Panc1 (cell line): ENCODE measurements around the gene VTI1A.

Source experiments
- CTCF ChIP-seq: fragments of 450-650 bp; IDR thresholded peaks from 2 replicates; pipeline ENCODE4 v1.5.1; 2017; ENCODE audit warnings: mild to moderate bottlenecking
- REST ChIP-seq, 2 experiments: IDR thresholded peaks; 2 replicates each; pipeline ENCODE4 v1.6.1; 2011 to 2012; ENCODE audit warnings: low read depth in 2 of 2, control low read depth in 1 of 2, low read length in 1 of 2, mild to moderate bottlenecking in 1 of 2, moderate library complexity in 1 of 2; ENCODE audit not compliant: insufficient read depth in 1 of 2

GRCh38 chr10:112446055-112446854 is 760 bp upstream of the VTI1A start:
- TF ChIP-seq CTCF (no peak), REST (IDR thresholded peaks at IDR 0.05; ENCODE audit: insufficient read depth in 1 of 2, low read depth in 2 of 2, low read length in 1 of 2) (no peak)
